Measurements from ENCODE around the gene SCGB2A2. TPM values are rescaled to one million over a fixed set of nuclear protein-coding genes. Genes with fewer than 3 reads are reported as not detected.

The SCGB2A2 gene
- not detected for total RNA-seq
- not detected for polyA plus RNA-seq
- long read RNA-seq, donor 1, result 0 reads
- long read RNA-seq, donor 2, result 0 reads
- long read RNA-seq, donor 3, result 0 reads

- Histone ChIP-seq H3K27me3 (no peaks in the 10 kb centered on the region), H3K36me3 (no peaks in the 10 kb centered on the region), H3K9me3 (no peaks in the 10 kb centered on the region), H3K4me3 (no peak within 1 kb of the TSS), H3K27ac (no peak within 1 kb of the TSS), H3K4me1 (ENCODE audit: insufficient read depth) (no peaks in the 10 kb centered on the region)
- WGBS, 3 donors, result 70 to 78% (median 72%) methylated on average over 10 of the region's 10 CpGs
- TF ChIP-seq EP300 (IDR thresholded peaks at IDR 0.05) (no peak), POLR2A (IDR thresholded peaks at IDR 0.05) (no peak)
- TF ChIP-seq, protein P1, sequence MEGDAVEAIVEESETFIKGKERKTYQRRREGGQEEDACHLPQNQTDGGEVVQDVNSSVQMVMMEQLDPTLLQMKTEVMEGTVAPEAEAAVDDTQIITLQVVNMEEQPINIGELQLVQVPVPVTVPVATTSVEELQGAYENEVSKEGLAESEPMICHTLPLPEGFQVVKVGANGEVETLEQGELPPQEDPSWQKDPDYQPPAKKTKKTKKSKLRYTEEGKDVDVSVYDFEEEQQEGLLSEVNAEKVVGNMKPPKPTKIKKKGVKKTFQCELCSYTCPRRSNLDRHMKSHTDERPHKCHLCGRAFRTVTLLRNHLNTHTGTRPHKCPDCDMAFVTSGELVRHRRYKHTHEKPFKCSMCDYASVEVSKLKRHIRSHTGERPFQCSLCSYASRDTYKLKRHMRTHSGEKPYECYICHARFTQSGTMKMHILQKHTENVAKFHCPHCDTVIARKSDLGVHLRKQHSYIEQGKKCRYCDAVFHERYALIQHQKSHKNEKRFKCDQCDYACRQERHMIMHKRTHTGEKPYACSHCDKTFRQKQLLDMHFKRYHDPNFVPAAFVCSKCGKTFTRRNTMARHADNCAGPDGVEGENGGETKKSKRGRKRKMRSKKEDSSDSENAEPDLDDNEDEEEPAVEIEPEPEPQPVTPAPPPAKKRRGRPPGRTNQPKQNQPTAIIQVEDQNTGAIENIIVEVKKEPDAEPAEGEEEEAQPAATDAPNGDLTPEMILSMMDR (IDR thresholded peaks at IDR 0.05), result no peak
- DNase-seq, result no peak
- intact Hi-C loops (cut with DNase I), result no loop called here
These were observed at the start of gene SCGB2A2 for GRCh38 chr11:62269654-62270278. Gene SCGB2A2, plus strand, starts transcription at chr11:62270158. Its CDS starts 59 bp downstream, at chr11:62270217.

DNA sequence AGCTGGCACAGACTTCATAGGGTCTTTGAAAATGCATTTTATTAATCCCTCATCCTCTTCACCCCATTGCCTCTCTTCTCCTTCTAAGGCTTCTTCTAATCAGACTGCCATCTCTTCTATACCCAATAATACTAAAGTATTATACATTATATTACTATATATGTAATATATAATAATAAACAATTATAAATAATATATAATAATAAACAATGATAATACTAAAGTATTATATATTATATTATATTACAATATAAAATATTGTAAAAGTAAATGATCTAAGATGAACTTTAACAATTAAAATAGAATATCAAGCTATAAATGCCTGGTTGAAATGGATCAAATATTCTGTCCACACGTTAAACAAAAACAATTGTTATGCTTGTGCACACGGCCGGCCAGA lies 48.5 kb upstream of the SCGB2A2 start:
- TF ChIP-seq, protein P1 (IDR thresholded peaks at IDR 0.05), result no peak
- TF ChIP-seq POLR2A (IDR thresholded peaks at IDR 0.05), result no peak
- TF ChIP-seq EP300 (IDR thresholded peaks at IDR 0.05), result no peak
- DNase-seq, result no peak
- H3K36me3 ChIP-seq, result no peaks in the 10 kb centered on the region
- intact Hi-C loops (cut with DNase I), result no loop called here
- no peak overlapping the region for H3K4me3 ChIP-seq
- 86 to 91% (median 87%) methylated on average over 3 of the region's 3 CpGs for WGBS, 3 donors
- H3K4me1 ChIP-seq (ENCODE audit: insufficient read depth), result no peaks in the 10 kb centered on the region
- peaks cover 0 to 3% of the 10 kb centered on the region in 2 donors for H3K9me3 ChIP-seq
- H3K27me3 ChIP-seq, result no peaks in the 10 kb centered on the region
- H3K27ac ChIP-seq, result no peak overlapping the region

DNA sequence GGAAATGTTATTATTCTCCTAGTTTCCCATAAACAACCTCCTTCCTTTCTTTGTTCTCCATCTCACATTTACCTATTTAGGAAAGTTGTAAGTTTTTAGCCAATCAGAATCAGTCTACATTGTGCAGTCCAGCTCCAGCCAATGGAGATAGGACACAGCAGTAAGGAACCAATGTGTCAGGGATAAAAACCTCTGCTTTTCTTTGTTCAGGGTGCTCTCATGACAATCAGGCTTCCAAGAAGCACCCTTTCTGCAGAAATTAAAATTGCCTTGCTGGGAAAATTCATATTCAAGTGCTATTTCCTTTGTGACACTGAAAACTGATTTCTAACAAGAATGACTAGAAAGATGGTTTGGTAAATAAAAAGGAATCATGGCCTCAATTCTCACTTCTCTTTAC lies 46.9 kb upstream of the SCGB2A2 start:
- Histone ChIP-seq H3K27me3 (no peaks in the 10 kb centered on the region), H3K9me3 (peaks cover 0 to 3% of the 10 kb centered on the region in 2 donors), H3K4me1 (ENCODE audit: insufficient read depth) (no peaks in the 10 kb centered on the region), H3K36me3 (no peaks in the 10 kb centered on the region), H3K4me3 (no peak overlapping the region), H3K27ac (no peak overlapping the region)
- no peak for TF ChIP-seq EP300 (IDR thresholded peaks at IDR 0.05)
- TF ChIP-seq, protein P1 (IDR thresholded peaks at IDR 0.05), result no peak
- TF ChIP-seq POLR2A (IDR thresholded peaks at IDR 0.05), result no peak
- DNase-seq, result no peak
- intact Hi-C loops (cut with DNase I), result no loop called here

DNA sequence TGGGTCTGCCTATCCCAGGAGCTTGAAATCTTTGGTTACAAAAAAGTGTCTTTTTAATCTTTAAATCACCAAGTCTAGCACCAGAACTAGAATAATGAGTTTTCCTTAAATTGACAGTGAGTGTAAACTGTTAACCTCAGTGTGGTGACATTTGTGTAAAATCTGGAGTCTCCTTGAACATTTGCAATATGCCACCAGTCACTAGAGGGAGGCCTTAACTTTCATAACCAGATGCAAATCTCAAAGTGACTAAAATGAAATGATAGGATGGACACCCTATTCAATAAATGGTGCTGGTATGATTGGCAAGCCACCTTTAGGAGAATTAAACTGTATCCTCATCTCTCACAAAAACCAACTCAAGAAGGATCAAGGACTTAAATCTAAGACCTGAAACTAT lies 36.2 kb upstream of the SCGB2A2 start:
- TF ChIP-seq POLR2A (IDR thresholded peaks at IDR 0.05) (no peak), EP300 (IDR thresholded peaks at IDR 0.05) (no peak)
- TF ChIP-seq, protein P1 (IDR thresholded peaks at IDR 0.05), result no peak
- Histone ChIP-seq H3K27ac (no peak overlapping the region), H3K4me1 (ENCODE audit: insufficient read depth) (no peaks in the 10 kb centered on the region), H3K36me3 (no peaks in the 10 kb centered on the region), H3K4me3 (no peak overlapping the region), H3K9me3 (no peaks in the 10 kb centered on the region), H3K27me3 (no peaks in the 10 kb centered on the region)
- DNase-seq, result no peak
- intact Hi-C loops (cut with DNase I), result no loop called here

All from ovary (tissue), 10 donors.